GM12878 (cell line): ENCODE results near the gene RPSA. TPM values are rescaled to one million over a fixed set of nuclear protein-coding genes. Genes with fewer than 3 reads are reported as not detected.
"Not testable (repeated sequence)": the region's sequence is repeated elsewhere in the genome, so short reads cannot be mapped to it uniquely, and the experiment has no call there.

Experiments used
- ATAC-seq: fragments of 200-7000 bp; cut with Tn5 transposase; 3 replicates; pipeline ENCODE4 v1.9.1; 2020; ENCODE audit warnings: mild to moderate bottlenecking, moderate library complexity
- BruUV-seq: library from RNA; stranded (reverse); fragments of 400-500 nt; replicated peaks from 2 replicates; lab custom pipeline; 2021; lab: Mats Ljungman, UMichigan
- CTCF ChIA-PET: fragments of 300-600 bp; sonication (Branson Sonifier 250); formaldehyde crosslinking; extraction: SDS; loops from one replicate; lab custom pipeline; 2021; ENCODE audit warnings: inconsistent platforms; lab: Yijun Ruan, JAX
- POLR2A ChIA-PET: fragments of 350-600 bp; formaldehyde crosslinking; extraction: SDS; loops from one replicate; lab custom pipeline; 2021; ENCODE audit warnings: inconsistent platforms; lab: Charles Lee
- RAD21 ChIA-PET: fragments of 300-600 bp; sonication (Branson Sonifier 250); formaldehyde crosslinking; loops from one replicate; lab custom pipeline; 2023; ENCODE audit warnings: antibody characterized with exemption; ENCODE audit not compliant: unreplicated experiment; lab: Charles Lee
- SMC1A ChIA-PET: fragments of 300-600 bp; sonication (Branson Sonifier 250); formaldehyde crosslinking; loops from one replicate; lab custom pipeline; 2023; ENCODE audit not compliant: unreplicated experiment, uncharacterized antibody; lab: Charles Lee
- DNase-seq: peaks from one replicate; pipeline ENCODE4 v3.0.0-alpha.2; 2011; ENCODE audit warnings: low read depth, low spot score
- FAIRE-seq: peaks from 3 replicates; lab custom pipeline; 2011; peaks lifted over from hg19 to GRCh38; lab: Jason Lieb, UNC
- H2AFZ ChIP-seq: 2 replicates; pipeline ENCODE4 v1.6.0; 2011; ENCODE audit warnings: low read depth, low read length, control low read depth; ENCODE audit not compliant: control insufficient read depth
- H3K27ac ChIP-seq: 2 replicates; pipeline ENCODE4 v1.5.1; 2011; ENCODE audit warnings: control low read depth; ENCODE audit not compliant: control insufficient read depth, insufficient read depth
- H3K27me3 ChIP-seq, 2 experiments: replicated peaks in 1 of 2; 2 replicates each; pipeline versions ENCODE4 v1.6.0 to v1.6.1; 2011; ENCODE audit warnings: low read length in 1 of 2; ENCODE audit not compliant: control insufficient read depth in 2 of 2, insufficient read depth in 2 of 2
- H3K36me3 ChIP-seq, 2 experiments: 2 replicates each; pipeline ENCODE4 v1.5.1; 2011; ENCODE audit warnings: low read length in 1 of 2; ENCODE audit not compliant: control insufficient read depth in 2 of 2, insufficient read depth in 2 of 2
- H3K4me1 ChIP-seq: 2 replicates; pipeline ENCODE4 v1.6.1; 2011; ENCODE audit warnings: mild to moderate bottlenecking, low read length, moderate library complexity, mixed read lengths; ENCODE audit not compliant: control insufficient read depth, insufficient read depth
- H3K4me2 ChIP-seq: 2 replicates; pipeline ENCODE4 v1.6.0; 2011; ENCODE audit warnings: control low read depth; ENCODE audit not compliant: control insufficient read depth, insufficient read depth
- H3K4me3 ChIP-seq: fragments of 200-600 bp; sonication (generic); 2 replicates; pipeline ENCODE4 v1.5.1; 2016
- H3K79me2 ChIP-seq: 2 replicates; pipeline ENCODE4 v1.6.0; 2011; ENCODE audit warnings: low read length; ENCODE audit not compliant: control insufficient read depth, insufficient read depth
- H3K9ac ChIP-seq: 2 replicates; pipeline ENCODE4 v1.8.0; 2011; ENCODE audit warnings: low read length, control low read depth, mixed read lengths; ENCODE audit not compliant: control insufficient read depth, insufficient read depth
- H3K9me3 ChIP-seq: replicated peaks from 3 replicates; pipeline ENCODE4 v1.5.1; 2011; ENCODE audit warnings: mild to moderate bottlenecking, low read length; ENCODE audit not compliant: control insufficient read depth, insufficient read depth
- H4K20me1 ChIP-seq: 2 replicates; pipeline ENCODE4 v1.6.0; 2011; ENCODE audit not compliant: control insufficient read depth, insufficient read depth
- BRCA1 ChIP-seq: IDR thresholded peaks from 2 replicates; pipeline ENCODE4 v1.6.1; 2011; ENCODE audit warnings: low read depth, low read length, improper control_type of control experiment
- CHD1 ChIP-seq: IDR thresholded peaks from 2 replicates; pipeline ENCODE4 v1.6.1; 2012; ENCODE audit warnings: low read depth, low read length, improper control_type of control experiment
- KAT2A ChIP-seq: conservative IDR thresholded peaks from 2 replicates; pipeline ENCODE4 v1.6.1; 2011; ENCODE audit warnings: low read depth, low read length; ENCODE audit not compliant: control insufficient read depth
- NRF1 ChIP-seq: conservative IDR thresholded peaks from 2 replicates; pipeline ENCODE4 v1.6.1; 2011; ENCODE audit warnings: mild to moderate bottlenecking, low read depth, low read length, improper control_type of control experiment
- RELA ChIP-seq: fragments of 450-650 bp; IDR thresholded peaks from 2 replicates; pipeline ENCODE4 v1.8.0; 2014; ENCODE audit warnings: borderline replicate concordance; ENCODE audit not compliant: partially characterized antibody
- SREBF2 ChIP-seq: IDR thresholded peaks from 2 replicates; pipeline ENCODE4 v1.6.1; 2012; ENCODE audit warnings: mild to moderate bottlenecking, low read length
- WRNIP1 ChIP-seq: IDR thresholded peaks from 2 replicates; pipeline ENCODE4 v1.6.1; 2011; ENCODE audit warnings: low read depth, low read length, improper control_type of control experiment, borderline replicate concordance
- WGBS: methylation state at CpG from one replicate; pipeline ENCODE4 v1.1.6; 2016; ENCODE audit warnings: low lambda C conversion rate; ENCODE audit not compliant: insufficient replicate concordance, insufficient coverage; ENCODE audit errors: missing lambda C conversion rate; 5-methylcytosine and 5-hydroxymethylcytosine counted together
- in situ Hi-C: fragments of 300-500 bp; cut with MboI; formaldehyde crosslinking; loops from 9 replicates; pipeline ENCODE4 v1.14.3; 2018; ENCODE audit warnings: mixed read lengths
- intact Hi-C: fragments of 100-400 bp; cut with micrococcal nuclease; formaldehyde crosslinking; loops from one replicate; pipeline ENCODE4 v1.14.2; 2022; ENCODE audit not compliant: unreplicated experiment
- polyA plus RNA-seq, 11 experiments: library from polyadenylated mRNA; depleted of rRNA in 4 of 11; unstranded in 6 of 11; stranded (reverse) in 5 of 11; fragments of >200 nt; fragmentation: Nextera tagmentation in 4 of 11; fragmentation: Illumina TruSeq in 1 of 11; extraction: Ambion mirVana in 4 of 11; extraction: Trizol in 1 of 11; gene quantifications; 1 replicate in 1 of 11; 2 replicates in 10 of 11; pipeline versions ENCODE4 v1.2.1 to v1.2.3, GENCODE V29; 2011 to 2016; ENCODE audit warnings: inconsistent platforms in 2 of 11, missing spikeins in 2 of 11, low read depth in 1 of 11
- total RNA-seq, 4 experiments: library from RNA; depleted of rRNA in 3 of 4; stranded (reverse); fragments of >200 nt in 3 of 4; fragmentation: Illumina TruSeq in 1 of 4; extraction: Trizol in 1 of 4; gene quantifications; 2 replicates each; pipeline versions ENCODE4 v1.2.1 to v1.2.3, GENCODE V29; 2013 to 2021

RPSA gene
- total and polyA plus RNA-seq, 10 of the 15 experiments (the other 5 are each of a cell fraction or from before 2014, with no cell fraction given), result 1,012 to 5,036 (median 3,460) TPM

- no peaks in the 10 kb centered on the region for H3K79me2 ChIP-seq
- RAD21 ChIA-PET, result interaction anchor here (1.2 to 2.4 kb wide), 4 partner anchors 13 to 70 kb away, joined by 3 to 10 read pairs (median 4); no protein-coding TSS in a partner anchor
- no peak overlapping the region for H3K4me3 ChIP-seq
- POLR2A ChIA-PET, result no interaction called here
- TF ChIP-seq WRNIP1 (no peak), NRF1 (no peak), SREBF2 (no peak), BRCA1 (no peak), RELA (no peak), KAT2A (no peak), CHD1 (no peak)
- TF ChIP-seq, all 136 proteins: peak for 0
- Histone ChIP-seq H2AFZ (no peak overlapping the region), H3K4me1 (peaks cover 11% of the 10 kb centered on the region), H4K20me1 (no peaks in the 10 kb centered on the region), H3K36me3 (no peaks in the 10 kb centered on the region), H3K9ac (no peak overlapping the region), H3K27ac (no peak overlapping the region), H3K4me2 (no peak overlapping the region), H3K9me3 (no peaks in the 10 kb centered on the region; the same call in 2 of the 3 replicates), H3K27me3 (no peaks in the 10 kb centered on the region)
- WGBS, result 68% methylated on average over 2 of the region's 2 CpGs
- intact Hi-C loops (no loop called here), in situ Hi-C loops (no loop called here)
- DNase-seq, result no peak
- BruUV-seq, result no TSS peak
- no peak for FAIRE-seq
- SMC1A ChIA-PET, result interaction anchor here (0.7 to 6.4 kb wide), 4 partner anchors 12 to 57 kb away, joined by 3 to 39 read pairs (median 4); no protein-coding TSS in a partner anchor
- ATAC-seq, result no peak
- CTCF ChIA-PET, result interaction anchor here (0.6 to 3.0 kb wide), 6 partner anchors 11 to 71 kb away, joined by 3 to 14 read pairs (median 4); no protein-coding TSS in a partner anchor
Observed at GRCh38 chr3:39362812-39363211, 43.7 kb upstream of the RPSA start.

DNA sequence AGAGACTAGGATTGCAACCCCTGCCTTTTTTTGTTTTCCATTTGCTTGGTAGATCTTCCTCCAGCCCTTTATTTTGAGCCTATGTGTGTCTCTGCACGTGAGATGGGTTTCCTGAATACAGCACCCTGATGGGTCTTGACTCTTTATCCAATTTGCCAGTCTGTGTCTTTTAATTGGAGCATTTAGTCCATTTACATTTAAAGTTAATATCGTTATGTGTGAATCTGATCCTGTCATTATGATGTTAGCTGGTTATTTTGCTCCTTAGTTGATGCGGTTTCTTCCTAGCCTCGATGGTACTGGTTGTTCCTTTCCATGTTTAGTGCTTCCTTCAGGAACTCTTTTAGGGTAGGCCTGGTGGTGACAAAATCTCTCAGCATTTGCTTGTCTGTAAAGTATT, 36.1 kb upstream of the RPSA start:
- BruUV-seq, POLR2A ChIA-PET, H3K9me3 ChIP-seq, FAIRE-seq, H3K4me1 ChIP-seq, in situ Hi-C loops, H3K4me2 ChIP-seq, H2AFZ ChIP-seq, DNase-seq, CTCF ChIA-PET, H3K79me2 ChIP-seq, intact Hi-C loops, ATAC-seq, H3K36me3 ChIP-seq, H3K27ac ChIP-seq, H3K27me3 ChIP-seq, SMC1A ChIA-PET, H4K20me1 ChIP-seq, RAD21 ChIA-PET, H3K9ac ChIP-seq, H3K4me3 ChIP-seq: not testable (repeated sequence)
- WGBS, result 53% methylated on average over 4 of the region's 4 CpGs
